ENCODE results near the gene DUSP9.

DUSP9 gene

GRCh38 chrX:153632595-153632946 is 14.4 kb upstream of the DUSP9 start:
- no peak for DNase-seq (ENCODE audit: low read depth)
- no peak overlapping the region for H3K4me3 ChIP-seq (ENCODE audit: low read length)
- TF ChIP-seq CTCF (IDR thresholded peaks at IDR 0.05; ENCODE audit: insufficient read depth, low read depth, low read length, missing control alignments) = no peak

- TF ChIP-seq CTCF (IDR thresholded peaks at IDR 0.05; ENCODE audit: insufficient read depth, low read depth, low read length, missing control alignments) = no peak
- H3K4me3 ChIP-seq (ENCODE audit: low read length) = no peak overlapping the region
- no peak for DNase-seq (ENCODE audit: low read depth)
Observed at GRCh38 chrX:153633048-153633447, 14.0 kb upstream of the DUSP9 start.

GRCh38 chrX:153633607-153634180 is 13.3 kb upstream of the DUSP9 start:
- TF ChIP-seq CTCF (IDR thresholded peaks at IDR 0.05; ENCODE audit: insufficient read depth, low read depth, low read length, missing control alignments) = no peak
- H3K4me3 ChIP-seq (ENCODE audit: low read length) = no peak overlapping the region
- no peak for DNase-seq (ENCODE audit: low read depth)

- TF ChIP-seq CTCF (IDR thresholded peaks at IDR 0.05; ENCODE audit: insufficient read depth, low read depth, low read length, missing control alignments) = no peak
Observed at GRCh38 chrX:153634236-153634635, 12.8 kb upstream of the DUSP9 start.

GRCh38 chrX:153634832-153635231 is 12.2 kb upstream of the DUSP9 start:
- DNase-seq (ENCODE audit: low read depth) = no peak
- TF ChIP-seq CTCF (IDR thresholded peaks at IDR 0.05; ENCODE audit: insufficient read depth, low read depth, low read length, missing control alignments) = no peak
- no peak overlapping the region for H3K4me3 ChIP-seq (ENCODE audit: low read length)

More at GRCh38 chrX:153634236-153634635, 12.8 kb upstream of the DUSP9 start:
- no peak for DNase-seq (ENCODE audit: low read depth)
- H3K4me3 ChIP-seq (ENCODE audit: low read length) = no peak overlapping the region

- no peak for TF ChIP-seq CTCF (IDR thresholded peaks at IDR 0.05; ENCODE audit: insufficient read depth, low read depth, low read length, missing control alignments)
- no peak for DNase-seq (ENCODE audit: low read depth)
- no peak overlapping the region for H3K4me3 ChIP-seq (ENCODE audit: low read length)
Observed at GRCh38 chrX:153635388-153635787, 11.6 kb upstream of the DUSP9 start.

Data from epithelial cell of esophagus (primary cell).